Osteocyte (in vitro differentiated cells): ENCODE results near the gene ZBTB16. TPM values are rescaled to one million over a fixed set of nuclear protein-coding genes. Genes with fewer than 3 reads are reported as not detected.

Experiments used
- DNase-seq: peaks from one replicate; pipeline ENCODE4 v3.0.0; 2021; ENCODE audit warnings: mixed read lengths; ENCODE audit not compliant: unreplicated experiment; ENCODE audit errors: extremely low spot score
- H3K27ac Mint-ChIP-seq: one replicate; pipeline ENCODE4 v1.8.0; 2021; ENCODE audit warnings: mild to moderate bottlenecking, mixed read lengths; ENCODE audit not compliant: unreplicated experiment
- H3K27me3 Mint-ChIP-seq: one replicate; pipeline ENCODE4 v1.8.0; 2021; ENCODE audit warnings: mixed read lengths; ENCODE audit not compliant: unreplicated experiment
- H3K36me3 Mint-ChIP-seq: one replicate; pipeline ENCODE4 v1.8.0; 2021; ENCODE audit warnings: mixed read lengths; ENCODE audit not compliant: unreplicated experiment
- H3K4me1 Mint-ChIP-seq: one replicate; pipeline ENCODE4 v1.8.0; 2021; ENCODE audit warnings: mixed read lengths; ENCODE audit not compliant: unreplicated experiment
- H3K4me3 Mint-ChIP-seq: one replicate; pipeline ENCODE4 v1.8.0; 2021; ENCODE audit warnings: mild to moderate bottlenecking, moderate library complexity, mixed read lengths; ENCODE audit not compliant: unreplicated experiment
- H3K9me3 Mint-ChIP-seq: one replicate; pipeline ENCODE4 v1.8.0; 2021; ENCODE audit warnings: mixed read lengths; ENCODE audit not compliant: unreplicated experiment
- CTCF ChIP-seq: fragments of 200-600 bp; sonication (generic); IDR thresholded peaks from 2 replicates; pipeline ENCODE4 v1.5.0; 2021; ENCODE audit warnings: antibody characterized with exemption, mild to moderate bottlenecking, moderate library complexity
- total RNA-seq: library from RNA; stranded (reverse); gene quantifications from 2 replicates; pipeline ENCODE4 v1.2.1, GENCODE V29; 2021

Gene ZBTB16
- total RNA-seq, 1 donor from 2014 or later = 20.3 TPM

GRCh38 chr11:114026355-114026754 is 33.2 kb upstream of the ZBTB16 start:
- Mint-ChIP-seq H3K27ac (no peak overlapping the region), H3K9me3 (no peaks in the 10 kb centered on the region), H3K27me3 (peaks cover 73% of the 10 kb centered on the region), H3K36me3 (no peaks in the 10 kb centered on the region), H3K4me1 (peaks cover 8% of the 10 kb centered on the region), H3K4me3 (no peak overlapping the region)
- no peak for TF ChIP-seq CTCF
- DNase-seq = no peak

DNA sequence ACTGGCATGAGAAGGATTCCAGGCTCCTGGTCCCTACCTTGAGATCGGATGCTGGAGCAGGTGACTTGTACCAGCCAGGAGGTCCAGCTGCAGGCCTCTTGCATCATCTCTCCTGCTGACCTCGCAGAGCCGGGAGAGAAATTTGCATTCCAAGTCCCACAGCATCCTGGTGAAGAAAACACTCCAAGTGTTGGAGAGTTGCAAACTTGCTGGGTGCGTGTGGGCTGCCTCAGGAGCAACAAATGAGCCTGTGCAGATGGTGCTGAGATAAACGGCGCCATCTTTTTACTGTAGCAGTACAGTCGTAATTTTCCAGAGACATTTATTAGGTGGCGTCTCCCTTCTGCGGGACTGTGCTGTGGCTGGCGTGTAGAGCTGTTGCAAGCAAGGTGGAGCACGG is 32.1 kb upstream of the ZBTB16 start:
- Mint-ChIP-seq H3K27ac (no peak overlapping the region), H3K36me3 (no peaks in the 10 kb centered on the region), H3K9me3 (no peaks in the 10 kb centered on the region), H3K4me3 (no peak overlapping the region), H3K4me1 (peaks cover 15% of the 10 kb centered on the region), H3K27me3 (peaks cover 73% of the 10 kb centered on the region)
- no peak for TF ChIP-seq CTCF
- DNase-seq = no peak

DNA sequence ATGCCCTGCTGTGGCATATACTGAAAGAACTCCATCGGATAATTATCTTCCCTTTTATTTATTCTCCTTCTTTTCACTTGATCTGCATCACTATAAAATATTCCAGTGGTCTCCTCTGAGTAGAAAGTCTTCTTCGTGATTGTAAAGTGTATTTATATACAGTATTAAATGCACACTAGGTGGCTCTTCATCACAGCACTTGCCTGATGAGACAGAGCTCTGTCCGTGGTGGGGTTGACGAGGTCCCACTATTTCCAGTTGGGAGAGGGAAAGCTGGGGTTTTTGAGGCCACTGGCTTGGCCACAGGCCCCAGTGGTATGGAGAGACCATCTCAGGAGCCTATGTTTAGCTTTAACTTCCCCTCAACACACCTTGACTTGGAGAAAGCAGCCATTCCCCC is 31.6 kb upstream of the ZBTB16 start:
- peaks cover 15% of the 10 kb centered on the region for H3K4me1 Mint-ChIP-seq
- no peak overlapping the region for H3K4me3 Mint-ChIP-seq
- no peak for DNase-seq
- peaks cover 70% of the 10 kb centered on the region for H3K27me3 Mint-ChIP-seq
- peak; percentile 48 for TF ChIP-seq CTCF
- H3K9me3 Mint-ChIP-seq = no peaks in the 10 kb centered on the region
- no peaks in the 10 kb centered on the region for H3K36me3 Mint-ChIP-seq
- no peak overlapping the region for H3K27ac Mint-ChIP-seq

DNA sequence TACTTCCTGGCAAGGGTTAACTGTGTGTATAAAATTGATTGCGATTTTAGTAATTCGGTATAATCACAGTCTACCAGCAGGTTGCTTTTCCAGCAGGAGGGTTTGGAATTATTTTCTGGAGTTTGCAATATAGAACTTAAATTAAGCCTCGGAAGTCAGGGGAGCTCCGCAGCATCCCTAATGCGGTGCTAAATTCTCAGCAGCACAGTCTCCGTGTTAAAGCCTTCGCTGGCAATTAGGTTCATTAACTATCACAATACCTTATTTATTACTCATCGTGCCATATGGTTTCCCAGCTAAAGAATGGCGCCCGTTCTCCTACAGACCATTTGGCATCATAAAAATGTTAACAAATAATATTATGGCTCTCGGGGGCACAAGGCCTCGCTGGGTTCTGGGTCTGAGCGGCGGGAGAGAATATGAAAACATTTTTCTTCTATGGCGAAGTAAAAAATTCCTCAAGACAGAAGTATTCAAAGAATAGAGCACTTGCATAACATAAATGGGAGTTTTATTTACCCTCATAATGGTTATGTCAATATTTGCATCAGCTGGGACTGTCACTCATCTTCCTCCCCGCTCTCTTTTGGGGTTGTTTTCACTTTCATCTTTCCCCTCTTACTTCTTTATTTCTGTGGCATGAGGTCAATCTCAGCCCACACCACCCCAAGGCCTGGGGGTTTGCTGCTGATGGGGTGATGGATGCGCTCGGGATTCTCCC is 28.1 kb upstream of the ZBTB16 start:
- no peak for DNase-seq
- no peaks in the 10 kb centered on the region for H3K9me3 Mint-ChIP-seq
- peak overlapping the region; percentile 19 for H3K27ac Mint-ChIP-seq
- H3K4me3 Mint-ChIP-seq = no peak overlapping the region
- peaks cover 10% of the 10 kb centered on the region for H3K4me1 Mint-ChIP-seq
- peaks cover 51% of the 10 kb centered on the region for H3K27me3 Mint-ChIP-seq
- TF ChIP-seq CTCF = no peak
- no peaks in the 10 kb centered on the region for H3K36me3 Mint-ChIP-seq

- Mint-ChIP-seq H3K27ac (peak overlapping the region; percentile 19), H3K9me3 (no peaks in the 10 kb centered on the region), H3K4me3 (no peak overlapping the region), H3K36me3 (no peaks in the 10 kb centered on the region), H3K4me1 (peaks cover 15% of the 10 kb centered on the region), H3K27me3 (peaks cover 46% of the 10 kb centered on the region)
- no peak for TF ChIP-seq CTCF
- no peak for DNase-seq
Observed at GRCh38 chr11:114031967-114032320, 27.6 kb upstream of the ZBTB16 start.
